GM10266 (cell line): ENCODE measurements around the gene SF3B3.

Source experiments
- DNase-seq: peaks from one replicate; pipeline ENCODE4 v3.0.0; 2012; ENCODE audit errors: extremely low spot score
- TF ChIP-seq, protein P1 (sequence below): IDR thresholded peaks from 2 replicates; pipeline ENCODE4 v1.5.1; 2012; ENCODE audit warnings: mild to moderate bottlenecking, low read depth; ENCODE audit not compliant: control insufficient read depth, insufficient read depth; ENCODE audit errors: missing control alignments

The SF3B3 gene

DNA sequence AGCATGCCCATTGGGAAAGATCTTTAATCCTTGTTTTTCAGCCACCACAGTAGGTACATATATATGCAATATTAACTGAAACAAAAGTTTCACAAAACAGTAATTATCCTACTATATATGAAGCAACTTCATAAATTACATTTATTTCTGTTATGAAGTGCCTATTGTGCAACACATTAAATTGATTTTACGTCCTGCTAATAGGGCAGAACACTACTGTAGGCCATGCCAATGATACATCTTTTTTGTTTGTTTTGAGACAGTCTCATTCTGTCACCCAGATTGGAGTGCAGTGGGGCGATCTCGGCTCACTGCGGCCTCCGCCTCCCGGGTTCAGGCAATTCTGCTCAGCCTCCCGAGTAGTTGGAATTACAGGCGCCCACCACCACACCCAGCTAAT, 29.1 kb downstream of the SF3B3 start:
- TF ChIP-seq, protein P1, sequence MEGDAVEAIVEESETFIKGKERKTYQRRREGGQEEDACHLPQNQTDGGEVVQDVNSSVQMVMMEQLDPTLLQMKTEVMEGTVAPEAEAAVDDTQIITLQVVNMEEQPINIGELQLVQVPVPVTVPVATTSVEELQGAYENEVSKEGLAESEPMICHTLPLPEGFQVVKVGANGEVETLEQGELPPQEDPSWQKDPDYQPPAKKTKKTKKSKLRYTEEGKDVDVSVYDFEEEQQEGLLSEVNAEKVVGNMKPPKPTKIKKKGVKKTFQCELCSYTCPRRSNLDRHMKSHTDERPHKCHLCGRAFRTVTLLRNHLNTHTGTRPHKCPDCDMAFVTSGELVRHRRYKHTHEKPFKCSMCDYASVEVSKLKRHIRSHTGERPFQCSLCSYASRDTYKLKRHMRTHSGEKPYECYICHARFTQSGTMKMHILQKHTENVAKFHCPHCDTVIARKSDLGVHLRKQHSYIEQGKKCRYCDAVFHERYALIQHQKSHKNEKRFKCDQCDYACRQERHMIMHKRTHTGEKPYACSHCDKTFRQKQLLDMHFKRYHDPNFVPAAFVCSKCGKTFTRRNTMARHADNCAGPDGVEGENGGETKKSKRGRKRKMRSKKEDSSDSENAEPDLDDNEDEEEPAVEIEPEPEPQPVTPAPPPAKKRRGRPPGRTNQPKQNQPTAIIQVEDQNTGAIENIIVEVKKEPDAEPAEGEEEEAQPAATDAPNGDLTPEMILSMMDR, result no peak
- no peak for DNase-seq

GRCh38 chr16:70553645-70554044, 30.0 kb downstream of the SF3B3 start:
- DNase-seq, result no peak
- TF ChIP-seq, protein P1, result no peak

- no peak for DNase-seq
- TF ChIP-seq, protein P1, result no peak
These were observed 32.4 kb downstream of the SF3B3 start for GRCh38 chr16:70556063-70556462.

DNA sequence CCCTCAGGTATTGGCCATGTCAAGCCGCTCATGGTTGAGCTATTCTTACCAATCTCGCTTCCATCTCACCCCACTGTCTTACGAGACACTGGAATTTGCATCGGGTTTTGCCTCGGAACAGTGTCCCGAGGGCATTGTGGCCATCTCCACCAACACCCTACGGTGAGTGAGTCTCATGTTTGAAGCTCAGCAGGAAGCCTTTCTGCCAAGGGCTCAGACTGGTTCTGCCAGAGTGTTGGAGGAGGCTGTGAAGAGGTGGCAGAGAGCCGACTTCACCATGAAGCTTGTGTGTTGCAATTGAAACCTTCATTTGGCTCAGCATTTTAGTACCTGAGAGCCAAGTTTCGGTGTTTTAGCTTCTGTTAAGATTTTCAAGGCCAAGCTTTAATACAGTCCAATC, 38.0 kb downstream of the SF3B3 start:
- TF ChIP-seq, protein P1, result no peak

GRCh38 chr16:70563636-70564035, 40.0 kb downstream of the SF3B3 start:
- TF ChIP-seq, protein P1, result no peak
- no peak for DNase-seq

More for the DNA sequence above, 38.0 kb downstream of the SF3B3 start:
- DNase-seq, result no peak

DNA sequence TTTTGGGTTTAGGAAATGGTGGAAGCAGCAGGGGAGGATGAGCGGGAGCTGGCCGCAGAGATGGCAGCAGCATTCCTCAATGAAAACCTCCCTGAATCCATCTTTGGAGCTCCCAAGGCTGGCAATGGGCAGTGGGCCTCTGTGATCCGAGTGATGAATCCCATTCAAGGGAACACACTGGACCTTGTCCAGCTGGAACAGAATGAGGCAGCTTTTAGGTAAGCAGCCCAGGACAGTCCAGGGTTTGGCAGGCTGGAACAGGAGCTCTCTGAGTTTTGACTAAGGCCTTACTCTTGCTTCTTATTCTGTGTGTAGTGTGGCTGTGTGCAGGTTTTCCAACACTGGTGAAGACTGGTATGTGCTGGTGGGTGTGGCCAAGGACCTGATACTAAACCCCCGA, 41.4 kb downstream of the SF3B3 start:
- TF ChIP-seq, protein P1, result no peak
- DNase-seq, result no peak

DNA sequence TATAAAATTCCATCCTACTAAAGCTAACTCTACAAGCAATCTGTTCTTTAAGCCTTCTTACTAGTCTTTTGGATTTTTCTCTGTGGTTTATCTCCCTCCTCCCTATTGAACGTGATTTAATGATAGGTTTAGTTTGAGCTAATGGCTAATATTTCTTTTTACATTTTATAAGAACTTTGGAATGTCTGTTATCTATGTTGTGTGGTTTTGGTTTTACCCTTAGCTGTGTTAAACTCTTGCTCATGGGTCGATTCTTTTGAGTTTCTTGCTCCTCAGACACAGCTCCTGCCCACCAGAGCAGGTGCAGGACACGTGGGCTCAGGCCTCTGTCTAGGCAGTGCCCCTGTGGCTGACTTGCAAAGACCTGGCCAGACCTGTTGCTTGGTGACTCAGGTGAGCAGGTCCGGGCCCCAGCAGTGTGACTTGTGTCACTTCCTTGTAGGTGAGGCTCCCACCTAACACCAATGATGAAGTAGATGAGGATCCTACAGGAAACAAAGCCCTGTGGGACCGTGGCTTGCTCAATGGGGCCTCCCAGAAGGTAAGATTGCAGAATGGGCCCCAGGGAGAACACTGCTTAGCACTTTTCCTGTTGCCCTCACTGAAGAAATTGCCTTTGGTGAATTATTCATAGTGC, 45.1 kb downstream of the SF3B3 start:
- TF ChIP-seq, protein P1, result no peak
- no peak for DNase-seq
